Measurements from ENCODE around the gene A1BG.

GRCh38 chr19:58338336-58338735 lies 15.0 kb downstream of the A1BG start:
- no peak for TF ChIP-seq NR3C1 (IDR thresholded peaks at IDR 0.05)
- no peak for TF ChIP-seq JUNB (IDR thresholded peaks at IDR 0.05)
- TF ChIP-seq SMC3 (IDR thresholded peaks at IDR 0.05) = no peak
- no peak for TF ChIP-seq CTCF (IDR thresholded peaks at IDR 0.05)
- no peak for TF ChIP-seq CBX8 (IDR thresholded peaks at IDR 0.05)
